GM19193 (cell line): ENCODE results near the gene OR51B2.

ENCODE experiments used
- POLR2A ChIP-seq: IDR thresholded peaks from 4 replicates; pipeline ENCODE4 v1.6.1; 2011; ENCODE audit not compliant: insufficient read depth, insufficient read length; ENCODE audit errors: extremely low read depth

OR51B2 gene, protein sequence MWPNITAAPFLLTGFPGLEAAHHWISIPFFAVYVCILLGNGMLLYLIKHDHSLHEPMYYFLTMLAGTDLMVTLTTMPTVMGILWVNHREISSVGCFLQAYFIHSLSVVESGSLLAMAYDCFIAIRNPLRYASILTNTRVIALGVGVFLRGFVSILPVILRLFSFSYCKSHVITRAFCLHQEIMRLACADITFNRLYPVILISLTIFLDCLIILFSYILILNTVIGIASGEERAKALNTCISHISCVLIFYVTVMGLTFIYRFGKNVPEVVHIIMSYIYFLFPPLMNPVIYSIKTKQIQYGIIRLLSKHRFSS

GRCh38 chr11:5324197-5324596 is at the start of gene OR51B2:
Gene OR51B2 (minus strand): TSS chr11:5324297. CDS start chr11:5324297, 0 bp downstream.
- TF ChIP-seq POLR2A: no peak

GRCh38 chr11:5369789-5370188 is 45.7 kb upstream of the OR51B2 start:
- no peak for TF ChIP-seq POLR2A

- TF ChIP-seq POLR2A: no peak
Observed at GRCh38 chr11:5368502-5369043, 44.5 kb upstream of the OR51B2 start.

DNA sequence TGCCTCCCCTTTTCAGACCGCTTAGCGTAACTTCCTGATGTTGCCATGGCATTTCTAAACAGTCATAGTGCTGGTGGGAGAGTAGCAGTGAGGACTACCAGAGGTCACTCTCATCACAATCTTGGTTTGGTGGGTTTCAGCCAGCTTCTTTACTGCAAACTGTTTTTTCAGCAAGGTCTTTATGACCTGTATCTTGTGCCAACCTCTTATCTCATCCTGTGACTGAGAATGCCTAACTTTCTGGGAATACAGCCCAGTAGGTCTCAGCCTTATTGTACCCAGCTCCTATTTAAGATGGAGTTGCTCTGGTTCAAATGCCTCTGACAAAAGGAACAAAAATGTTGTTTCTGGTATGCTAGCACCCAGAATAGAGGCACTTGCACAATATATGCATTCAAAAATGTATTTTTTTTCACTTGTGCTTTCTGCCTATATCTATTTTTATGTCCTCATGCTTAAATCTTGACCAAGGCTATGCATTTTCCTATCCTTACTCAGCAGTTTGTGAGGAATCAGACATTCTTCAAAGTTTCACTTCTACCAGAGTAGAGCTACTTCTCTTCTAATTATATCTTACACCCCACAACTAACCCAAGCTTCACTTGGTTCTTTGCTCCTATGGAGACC is 43.5 kb upstream of the OR51B2 start:
- no peak for TF ChIP-seq POLR2A

DNA sequence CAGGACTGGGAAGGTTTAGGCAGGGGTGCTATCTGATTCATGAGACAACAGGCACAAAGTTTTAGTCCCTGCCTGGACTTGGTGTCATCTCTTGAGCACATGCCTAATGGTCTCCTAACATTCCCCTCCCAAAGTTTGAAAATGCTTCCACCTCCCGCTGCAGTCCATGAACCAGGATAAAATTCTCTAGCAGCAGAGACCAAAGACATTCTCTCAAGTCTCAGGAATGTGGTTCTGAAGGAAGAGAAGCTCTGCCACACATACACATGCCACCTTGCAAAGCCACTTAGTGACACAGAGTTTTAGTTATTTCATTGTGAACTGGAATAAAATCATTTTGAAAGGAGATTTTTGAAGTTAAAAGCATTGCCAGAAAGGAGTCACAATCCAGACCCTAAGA is 42.8 kb upstream of the OR51B2 start:
- TF ChIP-seq POLR2A: no peak

GRCh38 chr11:5364214-5364613 is 40.1 kb upstream of the OR51B2 start:
- no peak for TF ChIP-seq POLR2A

- TF ChIP-seq POLR2A: no peak
Observed at GRCh38 chr11:5363679-5364078, 39.6 kb upstream of the OR51B2 start.

- TF ChIP-seq POLR2A: no peak
Observed at GRCh38 chr11:5362017-5362625, 38.0 kb upstream of the OR51B2 start.

DNA sequence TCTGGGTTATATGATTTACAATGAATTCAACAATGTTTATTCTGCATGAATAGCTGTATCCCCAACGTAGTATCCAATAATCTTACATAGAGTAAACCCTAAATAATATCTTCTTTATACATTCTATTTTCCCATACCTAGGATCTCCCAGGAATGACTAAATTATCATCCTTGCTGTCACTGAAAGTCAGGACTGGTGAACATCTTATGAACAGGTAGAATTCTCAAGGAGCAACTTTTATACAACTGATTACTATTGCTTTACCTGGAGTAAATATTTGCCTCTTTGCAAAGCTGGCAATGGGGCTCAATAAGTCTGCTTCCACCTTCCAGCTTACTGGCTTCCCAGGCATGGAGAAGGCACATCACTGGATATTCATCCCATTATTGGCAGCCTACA is 27.1 kb upstream of the OR51B2 start, which contains the start of gene OR51B6:
Gene OR51B6, plus strand, starts transcription at position 301 of the 400 bp plus-strand sequence. Its CDS starts 0 bp downstream, at position 301.
- no peak for TF ChIP-seq POLR2A

- TF ChIP-seq POLR2A: no peak
Observed at GRCh38 chr11:5349550-5349949, 25.5 kb upstream of the OR51B2 start.

GRCh38 chr11:5348551-5349194 is 24.6 kb upstream of the OR51B2 start:
- no peak for TF ChIP-seq POLR2A

DNA sequence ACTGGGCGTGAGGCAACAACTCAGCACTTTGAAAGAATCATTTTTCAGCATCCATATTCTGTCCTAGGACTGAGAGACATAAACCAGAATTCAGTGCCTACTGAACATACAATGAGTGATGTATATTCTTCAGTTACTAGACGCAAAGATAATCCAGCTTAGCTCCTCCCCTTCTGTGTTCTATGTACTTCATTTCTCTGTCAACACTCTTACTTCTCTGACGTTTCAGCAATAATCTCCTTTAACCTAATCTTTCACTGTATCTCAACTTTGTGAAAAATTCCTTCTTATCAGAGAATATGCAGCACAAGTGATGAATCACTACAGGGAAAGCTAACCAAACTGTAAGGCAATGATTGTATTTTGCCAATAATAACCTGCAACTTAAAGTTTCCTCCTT is 21.7 kb upstream of the OR51B2 start:
- TF ChIP-seq POLR2A: no peak

DNA sequence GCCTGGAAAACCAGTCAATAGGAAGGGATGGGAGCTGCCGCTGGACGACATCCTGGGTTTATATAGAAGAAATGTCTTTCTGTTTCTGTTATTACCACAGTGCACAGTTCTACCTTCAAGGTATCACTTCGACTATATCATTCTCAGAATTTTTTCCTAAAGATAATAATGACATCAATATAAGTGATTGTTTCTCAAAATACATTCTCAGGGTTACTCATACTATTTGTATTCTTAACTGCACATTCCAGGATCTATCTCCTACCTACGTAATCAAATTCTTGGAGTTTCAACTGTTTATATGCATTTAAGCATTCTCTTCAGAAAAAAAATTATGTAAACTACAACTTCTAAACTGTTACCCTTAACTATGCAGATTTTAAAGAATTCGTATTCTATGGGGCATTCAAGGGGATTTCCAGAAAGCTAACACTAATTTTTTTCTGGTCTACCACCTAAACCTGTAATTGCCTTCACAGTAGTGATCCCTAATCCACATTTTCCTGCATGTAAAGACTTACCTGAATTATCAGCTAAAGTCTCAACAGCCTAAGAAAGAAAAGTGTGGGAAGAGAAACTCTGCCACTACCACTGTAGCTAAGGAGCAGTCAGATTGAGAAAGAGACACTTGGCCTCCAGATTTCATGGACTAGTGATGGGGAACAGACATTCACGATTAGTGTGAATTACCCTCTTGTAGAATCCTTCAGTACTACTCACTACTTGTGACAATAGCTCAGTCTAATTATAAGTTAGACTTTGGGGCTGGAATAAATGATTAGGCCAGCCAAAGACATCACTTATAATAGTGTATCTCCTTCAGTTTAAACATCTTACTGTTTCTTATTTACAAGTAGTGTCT is 19.6 kb upstream of the OR51B2 start, which contains the start of gene OR51B5:
Gene OR51B5, minus strand, starts transcription at position 51 of the 862 bp plus-strand sequence. Its CDS starts 0 bp downstream, at position 51.
- TF ChIP-seq POLR2A: no peak

DNA sequence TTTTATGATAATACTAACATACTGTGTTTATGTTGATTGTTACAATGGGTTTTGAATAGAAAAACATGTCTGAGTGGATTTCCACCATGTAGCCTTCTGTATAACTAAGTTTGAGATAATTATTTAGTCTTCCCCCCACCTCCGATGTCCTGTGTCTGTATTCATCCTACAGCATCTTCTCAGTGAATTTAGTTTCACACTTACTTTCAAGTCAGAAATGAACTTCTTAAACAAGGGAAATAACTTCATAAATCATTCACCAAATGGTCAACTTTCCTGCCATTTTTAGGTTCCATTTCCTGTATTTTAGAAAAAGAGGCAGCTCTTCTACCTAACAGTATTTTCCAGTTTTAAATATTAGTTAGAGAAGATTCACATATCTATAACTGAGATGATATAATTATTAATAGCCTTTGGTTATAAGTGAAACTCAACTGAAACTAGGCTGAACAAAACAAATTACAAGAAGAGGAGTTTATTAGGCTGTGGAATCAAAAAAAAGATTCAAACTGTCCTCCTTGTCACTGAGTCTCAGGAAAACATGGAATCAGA is 15.8 kb upstream of the OR51B2 start:
- no peak for TF ChIP-seq POLR2A

DNA sequence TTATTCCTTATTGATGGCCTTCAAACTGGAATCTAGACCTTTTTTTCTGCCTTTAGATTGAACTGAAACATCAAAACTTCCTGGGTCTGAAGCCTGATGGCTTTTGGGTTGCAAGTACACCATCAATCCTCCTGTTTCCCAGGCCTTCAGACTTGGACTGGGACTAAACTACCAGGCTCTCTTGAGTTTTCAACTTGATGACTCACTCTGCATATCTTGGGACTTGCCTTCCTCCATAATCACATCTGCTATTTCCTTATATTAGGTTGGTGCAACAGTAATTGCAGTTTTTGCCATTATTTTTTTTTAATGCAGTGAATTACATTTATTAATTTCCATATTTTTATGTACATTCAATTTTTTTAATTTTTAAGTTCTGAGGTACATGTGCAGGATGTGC is 12.2 kb upstream of the OR51B2 start:
- TF ChIP-seq POLR2A: no peak

DNA sequence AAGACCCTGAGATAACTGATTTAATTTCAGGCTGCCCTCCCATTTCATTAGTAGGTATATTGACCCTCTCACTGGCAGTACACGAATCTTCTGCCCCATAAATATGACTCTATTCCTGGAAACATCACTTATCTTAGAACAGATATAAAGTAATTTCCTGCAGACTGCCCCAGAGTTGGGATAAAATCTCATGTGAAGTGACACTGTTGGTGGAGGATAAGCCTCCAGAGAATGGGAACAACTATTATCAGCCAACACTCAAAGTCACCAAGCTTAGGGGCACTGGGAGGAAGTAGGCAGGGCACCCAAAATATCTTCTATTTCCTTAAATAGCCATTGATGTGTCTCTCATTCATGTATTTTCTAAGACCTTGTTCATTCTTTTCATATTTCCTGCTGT is 11.1 kb upstream of the OR51B2 start:
- TF ChIP-seq POLR2A: no peak
